ENCODE data around the gene STKLD1. TPM values are rescaled to one million over a fixed set of nuclear protein-coding genes. Genes with fewer than 3 reads are reported as not detected.

The STKLD1 gene
- total and polyA plus RNA-seq, 2 donors = 0.94 to 1.5 TPM

DNA sequence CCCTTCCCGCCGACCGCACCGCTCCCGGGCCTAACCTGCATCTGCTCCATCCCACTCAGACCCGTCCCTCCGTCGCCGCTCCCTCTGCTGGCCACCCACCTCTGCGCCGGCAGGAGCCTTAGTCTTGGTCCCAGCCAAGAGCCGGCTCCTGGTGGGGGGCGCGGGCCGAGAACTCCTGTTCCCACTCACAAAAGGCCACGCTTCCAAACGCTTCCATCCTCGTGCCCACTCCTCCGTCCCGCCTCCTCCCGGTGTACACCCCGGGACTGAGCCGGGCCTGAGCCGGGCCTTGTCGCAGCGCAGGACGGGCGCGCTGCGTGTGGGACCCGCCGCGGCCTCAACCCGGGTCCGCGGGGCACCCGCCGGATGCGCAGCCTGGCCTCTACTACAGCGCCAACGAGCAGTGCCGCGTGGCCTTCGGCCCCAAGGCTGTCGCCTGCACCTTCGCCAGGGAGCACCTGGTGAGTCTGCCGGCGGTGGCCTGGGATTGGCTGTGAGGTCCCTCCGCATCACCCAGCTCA, 53.5 kb downstream of the STKLD1 start:
- H3K9me3 ChIP-seq (ENCODE audit: control insufficient read depth in 2 of 2, insufficient read depth in 1 of 2, low read length in 1 of 2) = no peaks in the 10 kb centered on the region
- H3K27ac ChIP-seq (ENCODE audit: low read depth in 1 of 2, low read length in 1 of 2) = no peak overlapping the region
- no peak overlapping the region for H3K4me3 ChIP-seq (ENCODE audit: low read length in 2 of 2)
- DNase-seq (ENCODE audit: low read depth in 6 of 9, low spot score in 9 of 9) = no peak
- H3K36me3 ChIP-seq (ENCODE audit: control insufficient read depth in 2 of 2, insufficient read depth in 2 of 2, low read length in 1 of 2) = no peaks in the 10 kb centered on the region
- no peaks in the 10 kb centered on the region for H3K4me1 ChIP-seq (ENCODE audit: control insufficient read depth in 2 of 2, insufficient read depth in 2 of 2, low read length in 2 of 2)
- WGBS = 35% methylated on average over 49 of the region's 49 CpGs
- H3K27me3 ChIP-seq (ENCODE audit: control insufficient read depth in 2 of 2, insufficient read depth in 1 of 2, low read length in 1 of 2) = peaks cover 34 to 65% of the 10 kb centered on the region in 2 donors

DNA sequence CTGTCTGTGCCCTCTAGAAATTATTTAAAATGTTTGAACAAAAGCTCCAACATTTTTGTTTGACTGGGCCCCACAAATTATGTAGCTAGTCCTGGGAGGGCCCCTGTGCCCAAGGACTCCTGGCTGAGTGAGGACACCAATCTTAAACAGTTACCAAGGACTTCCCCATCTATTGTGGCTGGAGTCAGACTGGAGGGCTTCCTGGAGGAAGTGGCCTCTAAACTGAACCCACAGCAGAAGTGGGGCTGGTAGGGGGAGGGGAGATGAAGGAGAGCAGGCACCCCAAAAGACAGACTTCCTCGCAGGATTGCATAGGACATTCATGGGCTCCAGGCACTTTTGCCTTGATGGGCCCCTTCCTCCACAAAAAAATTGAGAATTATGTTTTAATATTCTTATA, 54.1 kb downstream of the STKLD1 start:
- 98% methylated on average over 1 of the region's 1 CpG for WGBS
- no peaks in the 10 kb centered on the region for H3K36me3 ChIP-seq (ENCODE audit: control insufficient read depth in 2 of 2, insufficient read depth in 2 of 2, low read length in 1 of 2)
- no peaks in the 10 kb centered on the region for H3K4me1 ChIP-seq (ENCODE audit: control insufficient read depth in 2 of 2, insufficient read depth in 2 of 2, low read length in 2 of 2)
- DNase-seq (ENCODE audit: low read depth in 6 of 9, low spot score in 9 of 9) = no peak
- H3K27me3 ChIP-seq (ENCODE audit: control insufficient read depth in 2 of 2, insufficient read depth in 1 of 2, low read length in 1 of 2) = peaks cover 34 to 63% of the 10 kb centered on the region in 2 donors
- H3K4me3 ChIP-seq (ENCODE audit: low read length in 2 of 2) = no peak overlapping the region
- no peak overlapping the region for H3K27ac ChIP-seq (ENCODE audit: low read depth in 1 of 2, low read length in 1 of 2)
- H3K9me3 ChIP-seq (ENCODE audit: control insufficient read depth in 2 of 2, insufficient read depth in 1 of 2, low read length in 1 of 2) = no peaks in the 10 kb centered on the region

DNA sequence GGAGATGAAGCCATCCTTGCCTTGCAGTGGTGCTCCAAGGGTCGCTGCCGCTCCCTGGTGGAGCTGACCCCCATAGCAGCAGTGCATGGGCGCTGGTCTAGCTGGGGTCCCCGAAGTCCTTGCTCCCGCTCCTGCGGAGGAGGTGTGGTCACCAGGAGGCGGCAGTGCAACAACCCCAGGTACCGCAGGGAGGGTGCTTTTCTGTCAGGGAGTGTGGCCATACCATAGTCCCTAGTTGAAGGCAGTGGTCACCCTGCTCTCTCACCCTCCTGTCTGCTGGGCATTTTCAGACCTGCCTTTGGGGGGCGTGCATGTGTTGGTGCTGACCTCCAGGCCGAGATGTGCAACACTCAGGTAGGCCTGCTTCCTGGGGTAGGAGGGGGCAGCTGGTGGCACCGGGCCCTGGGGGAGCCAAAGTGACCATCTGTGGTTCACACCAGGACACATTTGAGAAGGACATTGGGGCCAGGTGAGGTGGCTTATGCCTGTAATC, 57.2 kb downstream of the STKLD1 start:
- WGBS = 95% methylated on average over 11 of the region's 11 CpGs

DNA sequence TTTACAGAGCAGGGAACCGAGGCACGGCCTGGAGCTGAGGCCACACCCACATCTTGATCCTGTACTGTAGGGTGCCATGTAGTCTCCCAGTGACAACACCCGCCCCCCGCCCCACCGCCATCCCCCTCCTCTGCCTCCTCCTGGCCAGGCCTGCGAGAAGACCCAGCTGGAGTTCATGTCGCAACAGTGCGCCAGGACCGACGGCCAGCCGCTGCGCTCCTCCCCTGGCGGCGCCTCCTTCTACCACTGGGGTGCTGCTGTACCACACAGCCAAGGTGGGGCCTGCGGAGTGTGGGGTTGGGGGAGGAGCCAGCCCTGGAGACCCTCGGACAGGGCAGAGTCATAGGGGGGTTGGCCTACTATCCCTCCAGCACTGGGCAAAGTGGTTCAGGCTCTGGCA, 60.5 kb downstream of the STKLD1 start:
- Histone ChIP-seq H3K27ac (ENCODE audit: low read depth in 1 of 2, low read length in 1 of 2) (no peak overlapping the region), H3K36me3 (ENCODE audit: control insufficient read depth in 2 of 2, insufficient read depth in 2 of 2, low read length in 1 of 2) (no peaks in the 10 kb centered on the region), H3K4me1 (ENCODE audit: control insufficient read depth in 2 of 2, insufficient read depth in 2 of 2, low read length in 2 of 2) (peaks cover 0 to 2% of the 10 kb centered on the region in 2 donors), H3K4me3 (ENCODE audit: low read length in 2 of 2) (no peak overlapping the region), H3K27me3 (ENCODE audit: control insufficient read depth in 2 of 2, insufficient read depth in 1 of 2, low read length in 1 of 2) (peaks cover 0 to 7% of the 10 kb centered on the region in 2 donors), H3K9me3 (ENCODE audit: control insufficient read depth in 2 of 2, insufficient read depth in 1 of 2, low read length in 1 of 2) (no peaks in the 10 kb centered on the region)
- 96% methylated on average over 16 of the region's 16 CpGs for WGBS
- DNase-seq (ENCODE audit: low read depth in 6 of 9, low spot score in 9 of 9) = no peak

More for the DNA sequence above, 57.2 kb downstream of the STKLD1 start:
- DNase-seq (ENCODE audit: low read depth in 6 of 9, low spot score in 9 of 9) = no peak
- H3K27me3 ChIP-seq (ENCODE audit: control insufficient read depth in 2 of 2, insufficient read depth in 1 of 2, low read length in 1 of 2) = peaks cover 16 to 32% of the 10 kb centered on the region in 2 donors
- H3K4me1 ChIP-seq (ENCODE audit: control insufficient read depth in 2 of 2, insufficient read depth in 2 of 2, low read length in 2 of 2) = no peaks in the 10 kb centered on the region
- H3K4me3 ChIP-seq (ENCODE audit: low read length in 2 of 2) = no peak overlapping the region
- H3K27ac ChIP-seq (ENCODE audit: low read depth in 1 of 2, low read length in 1 of 2) = no peak overlapping the region
- no peaks in the 10 kb centered on the region for H3K36me3 ChIP-seq (ENCODE audit: control insufficient read depth in 2 of 2, insufficient read depth in 2 of 2, low read length in 1 of 2)
- H3K9me3 ChIP-seq (ENCODE audit: control insufficient read depth in 2 of 2, insufficient read depth in 1 of 2, low read length in 1 of 2) = no peaks in the 10 kb centered on the region

DNA sequence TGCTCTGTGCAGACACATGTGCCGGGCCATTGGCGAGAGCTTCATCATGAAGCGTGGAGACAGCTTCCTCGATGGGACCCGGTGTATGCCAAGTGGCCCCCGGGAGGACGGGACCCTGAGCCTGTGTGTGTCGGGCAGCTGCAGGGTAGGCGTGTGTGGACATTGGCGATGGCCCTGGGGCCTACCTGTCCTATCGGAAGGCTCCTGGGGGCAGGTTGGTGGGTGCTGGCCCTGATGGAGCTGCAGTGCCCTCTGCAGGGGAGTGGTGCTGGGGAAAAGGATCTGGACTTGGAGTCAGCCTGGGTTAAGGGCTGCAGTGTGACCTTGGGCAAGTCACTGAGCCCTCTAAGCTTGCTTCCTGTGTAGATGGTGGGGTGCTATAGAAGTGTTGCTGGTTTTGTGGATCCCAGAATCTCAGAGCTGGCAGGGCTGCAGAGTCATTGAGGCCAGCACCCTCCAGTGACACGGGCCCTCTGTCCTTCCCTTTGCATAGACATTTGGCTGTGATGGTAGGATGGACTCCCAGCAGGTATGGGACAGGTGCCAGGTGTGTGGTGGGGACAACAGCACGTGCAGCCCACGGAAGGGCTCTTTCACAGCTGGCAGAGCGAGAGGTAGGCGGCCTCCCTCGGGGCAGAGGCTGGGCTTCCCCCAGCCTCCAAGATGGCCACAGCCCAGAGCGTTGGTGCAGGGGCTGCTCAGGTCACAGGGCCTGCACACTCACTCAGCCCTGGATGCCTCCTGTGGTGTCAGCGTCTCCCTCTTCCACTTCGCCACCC, 61.8 kb downstream of the STKLD1 start:
- no peaks in the 10 kb centered on the region for H3K36me3 ChIP-seq (ENCODE audit: control insufficient read depth in 2 of 2, insufficient read depth in 2 of 2, low read length in 1 of 2)
- peaks cover 0 to 2% of the 10 kb centered on the region in 2 donors for H3K4me1 ChIP-seq (ENCODE audit: control insufficient read depth in 2 of 2, insufficient read depth in 2 of 2, low read length in 2 of 2)
- H3K27me3 ChIP-seq (ENCODE audit: control insufficient read depth in 2 of 2, insufficient read depth in 1 of 2, low read length in 1 of 2) = no peaks in the 10 kb centered on the region
- no peak overlapping the region for H3K4me3 ChIP-seq (ENCODE audit: low read length in 2 of 2)
- 94% methylated on average over 20 of the region's 20 CpGs for WGBS
- no peaks in the 10 kb centered on the region for H3K9me3 ChIP-seq (ENCODE audit: control insufficient read depth in 2 of 2, insufficient read depth in 1 of 2, low read length in 1 of 2)
- DNase-seq (ENCODE audit: low read depth in 6 of 9, low spot score in 9 of 9) = no peak
- no peak overlapping the region for H3K27ac ChIP-seq (ENCODE audit: low read depth in 1 of 2, low read length in 1 of 2)

DNA sequence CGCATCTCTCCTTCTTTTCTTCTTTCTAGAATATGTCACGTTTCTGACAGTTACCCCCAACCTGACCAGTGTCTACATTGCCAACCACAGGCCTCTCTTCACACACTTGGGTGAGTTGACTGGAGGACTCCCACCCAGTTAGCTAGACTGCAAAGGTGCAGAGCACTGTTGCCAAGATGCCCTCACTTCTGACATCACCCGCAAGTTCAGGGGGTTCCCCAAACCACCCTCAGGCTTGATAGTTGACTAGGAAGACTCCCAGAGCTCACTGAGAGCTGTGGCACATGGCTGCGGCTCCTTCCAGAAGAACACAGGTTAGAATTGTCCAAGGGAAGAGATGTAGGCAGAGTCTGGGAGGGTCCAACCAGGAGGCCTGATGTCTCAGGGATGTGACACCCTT, 63.2 kb downstream of the STKLD1 start:
- H3K27me3 ChIP-seq (ENCODE audit: control insufficient read depth in 2 of 2, insufficient read depth in 1 of 2, low read length in 1 of 2) = no peaks in the 10 kb centered on the region
- H3K4me3 ChIP-seq (ENCODE audit: low read length in 2 of 2) = no peak overlapping the region
- WGBS = 72% methylated on average over 4 of the region's 4 CpGs
- peaks cover 0 to 2% of the 10 kb centered on the region in 2 donors for H3K4me1 ChIP-seq (ENCODE audit: control insufficient read depth in 2 of 2, insufficient read depth in 2 of 2, low read length in 2 of 2)
- H3K36me3 ChIP-seq (ENCODE audit: control insufficient read depth in 2 of 2, insufficient read depth in 2 of 2, low read length in 1 of 2) = no peaks in the 10 kb centered on the region
- H3K27ac ChIP-seq (ENCODE audit: low read depth in 1 of 2, low read length in 1 of 2) = no peak overlapping the region
- H3K9me3 ChIP-seq (ENCODE audit: control insufficient read depth in 2 of 2, insufficient read depth in 1 of 2, low read length in 1 of 2) = no peaks in the 10 kb centered on the region
- no peak for DNase-seq (ENCODE audit: low read depth in 6 of 9, low spot score in 9 of 9)

DNA sequence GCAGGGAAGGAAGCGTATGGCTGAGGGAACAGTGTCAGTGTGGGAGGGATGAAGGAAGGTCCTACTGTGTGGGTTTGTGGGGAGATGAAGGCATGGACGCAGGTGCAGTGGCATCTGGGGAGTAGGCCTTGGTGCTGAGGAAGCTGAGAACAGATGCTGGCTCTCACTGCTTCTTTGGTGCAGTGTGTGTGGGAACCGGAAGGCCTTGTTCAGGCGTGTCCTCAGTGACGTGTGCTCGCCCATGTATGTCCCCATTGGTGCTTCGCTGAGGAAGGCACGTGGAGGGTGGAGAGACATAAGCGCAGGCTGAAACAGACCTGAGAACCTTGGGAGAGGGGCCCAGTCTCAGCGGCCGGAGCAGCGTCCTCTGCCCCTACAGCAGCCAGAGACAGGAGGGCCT, 64.7 kb downstream of the STKLD1 start:
- Histone ChIP-seq H3K27me3 (ENCODE audit: control insufficient read depth in 2 of 2, insufficient read depth in 1 of 2, low read length in 1 of 2) (no peaks in the 10 kb centered on the region), H3K9me3 (ENCODE audit: control insufficient read depth in 2 of 2, insufficient read depth in 1 of 2, low read length in 1 of 2) (no peaks in the 10 kb centered on the region), H3K36me3 (ENCODE audit: control insufficient read depth in 2 of 2, insufficient read depth in 2 of 2, low read length in 1 of 2) (no peaks in the 10 kb centered on the region), H3K4me1 (ENCODE audit: control insufficient read depth in 2 of 2, insufficient read depth in 2 of 2, low read length in 2 of 2) (peaks cover 0 to 2% of the 10 kb centered on the region in 2 donors), H3K27ac (ENCODE audit: low read depth in 1 of 2, low read length in 1 of 2) (no peak overlapping the region), H3K4me3 (ENCODE audit: low read length in 2 of 2) (no peak overlapping the region)
- WGBS = 91% methylated on average over 12 of the region's 12 CpGs
- peak in 2 of 9 donors; percentile 17 to 37 for DNase-seq (ENCODE audit: low read depth in 6 of 9, low spot score in 9 of 9)

DNA sequence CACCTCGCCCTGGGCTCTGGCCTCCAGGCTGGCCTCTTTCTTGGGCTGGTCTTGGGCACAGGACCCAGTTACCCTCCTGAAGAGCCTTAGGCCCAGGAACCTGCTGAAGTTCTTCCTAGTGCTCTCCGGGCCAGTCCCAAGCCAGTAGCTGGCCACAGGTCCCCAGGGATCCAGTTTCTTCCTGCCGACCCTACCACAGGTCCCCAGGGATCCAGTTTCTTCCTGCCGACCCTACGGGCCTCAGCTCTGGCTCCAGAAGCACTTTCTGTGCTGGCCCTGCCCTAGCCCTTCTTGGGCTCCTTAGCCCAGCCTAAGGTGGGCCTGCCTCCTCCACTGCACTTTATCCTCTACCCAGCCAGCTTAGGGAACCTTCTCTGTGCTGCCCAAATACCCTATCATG, 65.4 kb downstream of the STKLD1 start:
- H3K4me3 ChIP-seq (ENCODE audit: low read length in 2 of 2) = no peak overlapping the region
- H3K27ac ChIP-seq (ENCODE audit: low read depth in 1 of 2, low read length in 1 of 2) = no peak overlapping the region
- DNase-seq (ENCODE audit: low read depth in 6 of 9, low spot score in 9 of 9) = no peak
- 89% methylated on average over 5 of the region's 5 CpGs for WGBS
- peaks cover 0 to 2% of the 10 kb centered on the region in 2 donors for H3K4me1 ChIP-seq (ENCODE audit: control insufficient read depth in 2 of 2, insufficient read depth in 2 of 2, low read length in 2 of 2)
- H3K27me3 ChIP-seq (ENCODE audit: control insufficient read depth in 2 of 2, insufficient read depth in 1 of 2, low read length in 1 of 2) = no peaks in the 10 kb centered on the region
- no peaks in the 10 kb centered on the region for H3K36me3 ChIP-seq (ENCODE audit: control insufficient read depth in 2 of 2, insufficient read depth in 2 of 2, low read length in 1 of 2)
- no peaks in the 10 kb centered on the region for H3K9me3 ChIP-seq (ENCODE audit: control insufficient read depth in 2 of 2, insufficient read depth in 1 of 2, low read length in 1 of 2)

DNA sequence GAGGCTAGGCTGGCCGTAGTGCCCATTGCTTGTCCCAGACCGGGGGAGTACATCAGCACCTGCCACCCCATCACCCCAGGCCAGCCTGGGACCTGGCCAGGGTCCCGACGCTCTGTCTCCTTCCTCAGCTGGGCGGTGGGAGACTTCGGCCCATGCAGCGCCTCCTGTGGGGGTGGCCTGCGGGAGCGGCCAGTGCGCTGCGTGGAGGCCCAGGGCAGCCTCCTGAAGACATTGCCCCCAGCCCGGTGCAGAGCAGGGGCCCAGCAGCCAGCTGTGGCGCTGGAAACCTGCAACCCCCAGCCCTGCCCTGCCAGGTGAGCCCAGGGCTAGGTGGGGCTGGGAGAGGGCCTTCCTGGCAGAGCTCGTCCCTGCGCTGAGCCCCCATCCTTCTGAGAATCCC, 67.1 kb downstream of the STKLD1 start:
- peaks cover 0 to 2% of the 10 kb centered on the region in 2 donors for H3K4me1 ChIP-seq (ENCODE audit: control insufficient read depth in 2 of 2, insufficient read depth in 2 of 2, low read length in 2 of 2)
- no peaks in the 10 kb centered on the region for H3K27me3 ChIP-seq (ENCODE audit: control insufficient read depth in 2 of 2, insufficient read depth in 1 of 2, low read length in 1 of 2)
- no peak for DNase-seq (ENCODE audit: low read depth in 6 of 9, low spot score in 9 of 9)
- no peak overlapping the region for H3K27ac ChIP-seq (ENCODE audit: low read depth in 1 of 2, low read length in 1 of 2)
- no peaks in the 10 kb centered on the region for H3K9me3 ChIP-seq (ENCODE audit: control insufficient read depth in 2 of 2, insufficient read depth in 1 of 2, low read length in 1 of 2)
- no peak overlapping the region for H3K4me3 ChIP-seq (ENCODE audit: low read length in 2 of 2)
- 97% methylated on average over 15 of the region's 15 CpGs for WGBS
- H3K36me3 ChIP-seq (ENCODE audit: control insufficient read depth in 2 of 2, insufficient read depth in 2 of 2, low read length in 1 of 2) = no peaks in the 10 kb centered on the region
